Measurements from ENCODE around the gene SERPINA5.

DNA sequence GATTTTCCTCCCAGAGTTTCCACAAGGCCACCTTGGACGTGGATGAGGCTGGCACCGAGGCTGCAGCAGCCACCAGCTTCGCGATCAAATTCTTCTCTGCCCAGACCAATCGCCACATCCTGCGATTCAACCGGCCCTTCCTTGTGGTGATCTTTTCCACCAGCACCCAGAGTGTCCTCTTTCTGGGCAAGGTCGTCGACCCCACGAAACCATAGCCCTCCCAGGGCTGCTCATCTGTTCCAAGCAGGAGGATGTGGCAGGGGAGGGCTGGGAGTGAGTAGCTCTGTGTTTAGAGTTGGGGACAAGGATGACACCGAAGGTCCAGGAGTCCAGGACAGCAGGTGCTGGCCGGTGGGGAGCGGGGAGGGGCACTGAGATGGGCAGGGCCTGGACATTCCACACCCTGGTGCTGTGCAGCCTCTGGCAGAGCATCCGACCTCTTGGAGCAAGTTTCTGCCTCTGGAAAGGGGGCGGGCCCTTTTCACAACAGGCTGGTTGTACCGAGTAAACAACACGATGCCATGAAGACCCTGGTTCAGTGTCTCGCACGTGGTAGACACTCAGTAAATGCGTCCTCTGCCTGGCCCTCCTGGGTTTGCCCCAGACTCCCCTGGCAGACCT, 11.7 kb upstream of the SERPINA5 start:
- TF ChIP-seq, protein P1, sequence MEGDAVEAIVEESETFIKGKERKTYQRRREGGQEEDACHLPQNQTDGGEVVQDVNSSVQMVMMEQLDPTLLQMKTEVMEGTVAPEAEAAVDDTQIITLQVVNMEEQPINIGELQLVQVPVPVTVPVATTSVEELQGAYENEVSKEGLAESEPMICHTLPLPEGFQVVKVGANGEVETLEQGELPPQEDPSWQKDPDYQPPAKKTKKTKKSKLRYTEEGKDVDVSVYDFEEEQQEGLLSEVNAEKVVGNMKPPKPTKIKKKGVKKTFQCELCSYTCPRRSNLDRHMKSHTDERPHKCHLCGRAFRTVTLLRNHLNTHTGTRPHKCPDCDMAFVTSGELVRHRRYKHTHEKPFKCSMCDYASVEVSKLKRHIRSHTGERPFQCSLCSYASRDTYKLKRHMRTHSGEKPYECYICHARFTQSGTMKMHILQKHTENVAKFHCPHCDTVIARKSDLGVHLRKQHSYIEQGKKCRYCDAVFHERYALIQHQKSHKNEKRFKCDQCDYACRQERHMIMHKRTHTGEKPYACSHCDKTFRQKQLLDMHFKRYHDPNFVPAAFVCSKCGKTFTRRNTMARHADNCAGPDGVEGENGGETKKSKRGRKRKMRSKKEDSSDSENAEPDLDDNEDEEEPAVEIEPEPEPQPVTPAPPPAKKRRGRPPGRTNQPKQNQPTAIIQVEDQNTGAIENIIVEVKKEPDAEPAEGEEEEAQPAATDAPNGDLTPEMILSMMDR (IDR thresholded peaks at IDR 0.05) = no peak
- TF ChIP-seq IRF2 (CRISPR knock-in tag; IDR thresholded peaks at IDR 0.05; ENCODE audit: borderline replicate concordance, low read depth) (no peak), ETV6 (CRISPR knock-in tag; IDR thresholded peaks at IDR 0.05) (no peak)

All from WTC11 (cell line).